Prostate gland (tissue), 2 donors: Measurements from ENCODE around the gene PLA2G12A. TPM values are rescaled to one million over a fixed set of nuclear protein-coding genes. Genes with fewer than 3 reads are reported as not detected.

Experiments
- DNase-seq: peaks from one replicate; pipeline ENCODE4 v3.0.0-alpha.2; 2019; ENCODE audit warnings: low spot score
- H3K27ac ChIP-seq, 2 donors: fragments of 200-600 bp; sonication (generic); 2 replicates each; pipeline ENCODE4 v1.5.1; 2017 to 2019
- H3K27me3 ChIP-seq: fragments of 200-600 bp; sonication (generic); replicated peaks from 2 replicates; pipeline ENCODE4 v1.5.1; 2019; ENCODE audit not compliant: insufficient read depth
- H3K36me3 ChIP-seq, 2 donors: fragments of 200-600 bp; sonication (generic); 1 replicate in 1 of 2; 2 replicates in 1 of 2; pipeline versions ENCODE4 v1.5.1 to v1.8.1; 2017 to 2019
- H3K4me1 ChIP-seq: fragments of 200-600 bp; sonication (generic); replicated peaks from 2 replicates; pipeline ENCODE4 v1.5.1; 2019
- H3K4me3 ChIP-seq, 2 donors: fragments of 200-600 bp; sonication (generic); 2 replicates each; pipeline ENCODE4 v1.5.1; 2017 to 2019
- H3K9me3 ChIP-seq: fragments of 200-600 bp; sonication (generic); 2 replicates; pipeline ENCODE4 v1.5.1; 2017
- POLR2A ChIP-seq: fragments of 450-650 bp; IDR thresholded peaks from one replicate; pipeline ENCODE4 v1.6.1; 2016; ENCODE audit warnings: antibody characterized with exemption, mild to moderate bottlenecking
- POLR2AphosphoS5 ChIP-seq: sonication (generic); formaldehyde crosslinking; IDR thresholded peaks from one replicate; pipeline ENCODE4 v1.6.1; 2017; ENCODE audit warnings: antibody characterized with exemption
- WGBS: methylation state at CpG from one replicate; pipeline ENCODE4 v1.1.5; 2018; 5-methylcytosine and 5-hydroxymethylcytosine counted together
- intact Hi-C: fragments of 100-400 bp; cut with DNase I; formaldehyde crosslinking; loops from one replicate; pipeline ENCODE4 v1.14.2; 2022
- total RNA-seq, 2 donors: library from RNA; depleted of rRNA; stranded (reverse); fragments of >200 nt; gene quantifications; one replicate each; pipeline ENCODE4 v1.1.0, GENCODE V29; 2016
- TF ChIP-seq, protein P1 (sequence below), 4 experiments: fragments of 200-600 bp in 2 of 4; fragments of 450-650 bp in 2 of 4; sonication (generic) in 2 of 4; IDR thresholded peaks; 1 replicate in 3 of 4; 2 replicates in 1 of 4; pipeline ENCODE4 v1.5.1; 2016 to 2019; ENCODE audit warnings: antibody characterized with exemption in 4 of 4, mild to moderate bottlenecking in 2 of 4, moderate library complexity in 2 of 4

Gene PLA2G12A
- total RNA-seq, 2 donors from 2014 or later = 20.2 to 122 TPM

DNA sequence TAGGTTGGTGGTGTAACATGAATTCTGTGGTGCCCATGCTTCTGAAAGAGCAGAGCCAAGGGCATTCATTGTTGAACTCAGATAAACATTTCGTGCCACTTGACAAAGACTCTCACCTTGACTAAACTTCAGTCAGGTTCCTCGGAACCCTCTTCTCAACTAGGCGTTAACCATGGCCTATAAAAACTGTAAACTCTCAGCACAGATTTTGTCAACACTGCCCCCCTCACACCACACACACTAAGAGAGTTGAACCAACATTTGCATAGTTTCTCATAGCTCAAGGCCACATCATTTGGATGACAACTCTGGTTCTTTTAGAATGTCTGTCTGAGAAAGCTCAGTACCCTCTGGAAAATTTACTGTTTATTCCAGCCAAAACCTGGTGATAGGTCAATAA lies 54.7 kb downstream of the PLA2G12A start:
- TF ChIP-seq POLR2AphosphoS5 = no peak
- no peak for TF ChIP-seq POLR2A
- TF ChIP-seq, protein P1, sequence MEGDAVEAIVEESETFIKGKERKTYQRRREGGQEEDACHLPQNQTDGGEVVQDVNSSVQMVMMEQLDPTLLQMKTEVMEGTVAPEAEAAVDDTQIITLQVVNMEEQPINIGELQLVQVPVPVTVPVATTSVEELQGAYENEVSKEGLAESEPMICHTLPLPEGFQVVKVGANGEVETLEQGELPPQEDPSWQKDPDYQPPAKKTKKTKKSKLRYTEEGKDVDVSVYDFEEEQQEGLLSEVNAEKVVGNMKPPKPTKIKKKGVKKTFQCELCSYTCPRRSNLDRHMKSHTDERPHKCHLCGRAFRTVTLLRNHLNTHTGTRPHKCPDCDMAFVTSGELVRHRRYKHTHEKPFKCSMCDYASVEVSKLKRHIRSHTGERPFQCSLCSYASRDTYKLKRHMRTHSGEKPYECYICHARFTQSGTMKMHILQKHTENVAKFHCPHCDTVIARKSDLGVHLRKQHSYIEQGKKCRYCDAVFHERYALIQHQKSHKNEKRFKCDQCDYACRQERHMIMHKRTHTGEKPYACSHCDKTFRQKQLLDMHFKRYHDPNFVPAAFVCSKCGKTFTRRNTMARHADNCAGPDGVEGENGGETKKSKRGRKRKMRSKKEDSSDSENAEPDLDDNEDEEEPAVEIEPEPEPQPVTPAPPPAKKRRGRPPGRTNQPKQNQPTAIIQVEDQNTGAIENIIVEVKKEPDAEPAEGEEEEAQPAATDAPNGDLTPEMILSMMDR (IDR thresholded peaks at IDR 0.05) = no peak
- intact Hi-C loops = no loop called here
- 79% methylated on average over 3 of the region's 3 CpGs for WGBS
- DNase-seq = no peak
- Histone ChIP-seq H3K27ac (no peak overlapping the region), H3K27me3 (no peaks in the 10 kb centered on the region), H3K9me3 (no peaks in the 10 kb centered on the region), H3K4me3 (no peak overlapping the region), H3K4me1 (no peaks in the 10 kb centered on the region), H3K36me3 (no peaks in the 10 kb centered on the region)

DNA sequence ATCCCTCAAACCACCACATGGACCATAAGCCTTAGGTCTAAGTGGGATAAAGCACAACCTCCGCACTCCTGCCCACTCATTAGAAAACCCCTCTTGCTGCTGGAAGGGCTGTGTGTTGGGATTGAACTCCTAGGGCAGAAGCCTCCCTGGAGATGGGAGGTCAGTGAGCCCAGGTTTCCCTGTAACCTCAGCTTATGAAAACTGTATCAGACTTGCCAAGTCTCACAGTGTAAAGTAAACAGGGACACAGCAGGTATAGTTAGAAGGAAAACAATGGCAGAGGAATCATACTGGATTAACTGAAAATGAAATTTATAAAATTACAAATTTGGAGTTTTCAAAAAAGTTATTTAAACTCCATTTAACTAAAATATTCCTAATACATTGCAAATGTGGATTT lies 56.6 kb downstream of the PLA2G12A start:
- 100% methylated on average over 1 of the region's 1 CpG for WGBS
- Histone ChIP-seq H3K4me1 (no peaks in the 10 kb centered on the region), H3K9me3 (no peaks in the 10 kb centered on the region), H3K4me3 (no peak overlapping the region), H3K27me3 (no peaks in the 10 kb centered on the region), H3K27ac (no peak overlapping the region), H3K36me3 (no peaks in the 10 kb centered on the region)
- TF ChIP-seq POLR2AphosphoS5 = no peak
- TF ChIP-seq, protein P1 (IDR thresholded peaks at IDR 0.05) = no peak
- TF ChIP-seq POLR2A = no peak
- intact Hi-C loops = no loop called here
- no peak for DNase-seq

DNA sequence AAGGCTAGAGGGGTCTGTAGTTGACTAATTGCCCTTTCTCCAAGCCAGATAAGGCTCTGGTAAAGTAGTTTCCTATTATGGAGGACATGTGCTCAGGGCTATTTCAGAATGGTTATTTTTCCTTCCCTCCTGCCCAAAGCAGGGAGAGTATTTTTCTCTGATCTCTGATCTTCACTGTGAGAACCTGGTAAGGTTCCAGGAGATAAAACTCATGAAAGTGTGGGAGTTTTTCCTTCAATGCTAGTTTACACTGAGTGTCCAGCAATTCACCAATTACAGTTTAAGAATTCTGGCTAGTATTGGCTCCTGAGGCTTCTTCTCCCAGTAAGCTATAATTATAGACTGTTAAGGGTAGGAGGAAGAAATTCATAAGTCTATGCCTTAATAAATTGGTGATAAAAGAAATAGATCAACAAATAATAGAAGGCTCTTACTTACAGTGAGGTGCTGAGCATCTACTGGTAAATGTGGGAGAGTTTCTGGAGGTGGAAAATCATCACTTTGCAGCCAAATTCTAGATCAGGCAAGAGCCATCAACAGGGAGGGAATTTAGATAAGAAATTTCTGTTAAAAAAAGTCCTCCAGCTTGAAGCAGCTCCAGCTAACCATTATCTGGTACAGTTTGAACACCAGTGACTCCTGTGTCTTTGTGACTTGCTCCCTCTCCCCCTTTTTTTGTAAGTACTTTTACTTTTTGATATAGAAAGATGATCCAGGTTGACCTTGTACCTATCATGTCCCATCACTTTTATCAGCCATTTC lies 57.5 kb downstream of the PLA2G12A start:
- DNase-seq = no peak
- intact Hi-C loops = no loop called here
- H3K36me3 ChIP-seq = no peaks in the 10 kb centered on the region

DNA sequence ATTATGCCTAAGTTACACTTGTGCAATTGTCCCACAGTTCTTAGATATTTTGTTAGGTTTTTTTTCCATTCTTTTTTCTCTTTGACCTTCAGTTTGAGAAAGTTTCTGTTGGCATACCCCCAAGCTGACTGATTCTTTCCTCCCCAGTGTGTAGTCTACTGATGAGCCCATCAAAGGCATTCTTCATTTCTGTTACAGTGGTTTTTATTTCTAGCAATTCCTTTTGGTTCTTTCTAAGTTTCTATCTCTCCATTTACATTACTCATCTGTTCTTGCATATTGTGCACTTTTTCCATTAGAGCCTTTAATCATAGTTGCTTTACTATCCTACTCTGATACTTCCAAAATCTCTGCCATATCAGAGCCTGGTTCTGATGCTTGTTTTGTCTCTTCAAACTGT lies 58.5 kb downstream of the PLA2G12A start:
- no peaks in the 10 kb centered on the region for H3K9me3 ChIP-seq
- no peak overlapping the region for H3K4me3 ChIP-seq
- no peaks in the 10 kb centered on the region for H3K36me3 ChIP-seq
- H3K27ac ChIP-seq = no peak overlapping the region
- intact Hi-C loops = no loop called here
- TF ChIP-seq POLR2AphosphoS5 = no peak
- no peaks in the 10 kb centered on the region for H3K4me1 ChIP-seq
- no peaks in the 10 kb centered on the region for H3K27me3 ChIP-seq
- no peak for DNase-seq

More for the DNA sequence above, 57.5 kb downstream of the PLA2G12A start:
- Histone ChIP-seq H3K4me1 (no peaks in the 10 kb centered on the region), H3K9me3 (no peaks in the 10 kb centered on the region), H3K4me3 (no peak overlapping the region), H3K27ac (no peak overlapping the region), H3K27me3 (no peaks in the 10 kb centered on the region)
- TF ChIP-seq, protein P1 (IDR thresholded peaks at IDR 0.05) = no peak
- TF ChIP-seq POLR2A (no peak), POLR2AphosphoS5 (no peak)

DNA sequence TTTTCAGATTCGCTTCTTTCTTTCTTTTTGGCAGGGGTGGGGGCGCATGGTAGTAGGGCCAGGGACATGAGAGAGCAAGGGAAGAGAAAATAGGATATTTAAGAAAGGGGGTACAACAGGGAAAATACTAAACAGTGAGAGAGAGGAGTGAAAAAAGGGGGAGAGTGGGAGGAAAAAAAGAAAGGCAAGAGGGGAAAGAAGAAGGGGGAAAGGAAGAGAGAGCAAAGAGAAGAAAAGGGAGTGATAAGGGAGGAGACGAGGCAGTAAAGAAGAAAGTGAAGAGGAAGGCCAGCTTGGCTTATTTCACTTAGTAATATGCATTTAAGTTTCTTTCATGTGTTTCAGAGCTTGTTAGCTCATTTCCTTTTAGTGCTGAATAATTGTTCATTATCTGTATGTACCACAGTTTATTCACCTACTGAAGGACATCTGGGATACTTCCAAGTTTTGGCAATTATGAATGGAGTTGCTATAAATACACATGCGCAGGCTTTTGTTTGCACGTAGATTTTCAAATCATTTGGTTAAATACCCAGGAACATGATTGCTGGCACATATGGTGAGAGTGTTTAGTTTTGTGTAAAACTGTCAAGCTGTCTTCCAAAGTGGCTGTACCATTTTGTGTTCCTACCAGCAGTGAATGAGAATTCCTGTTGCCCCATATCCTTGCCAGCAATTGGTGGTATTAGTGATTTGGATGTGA lies 63.9 kb downstream of the PLA2G12A start:
- TF ChIP-seq POLR2A (no peak), POLR2AphosphoS5 (no peak)
- TF ChIP-seq, protein P1 (IDR thresholded peaks at IDR 0.05) = no peak
- intact Hi-C loops = no loop called here
- Histone ChIP-seq H3K36me3 (no peaks in the 10 kb centered on the region), H3K4me3 (no peak overlapping the region), H3K9me3 (no peaks in the 10 kb centered on the region), H3K27me3 (no peaks in the 10 kb centered on the region), H3K27ac (no peak overlapping the region), H3K4me1 (no peaks in the 10 kb centered on the region)
- WGBS = 71% methylated on average over 5 of the region's 5 CpGs
- DNase-seq = no peak
